ENCODE measurements around the gene ARHGAP28.

Gene ARHGAP28

DNA sequence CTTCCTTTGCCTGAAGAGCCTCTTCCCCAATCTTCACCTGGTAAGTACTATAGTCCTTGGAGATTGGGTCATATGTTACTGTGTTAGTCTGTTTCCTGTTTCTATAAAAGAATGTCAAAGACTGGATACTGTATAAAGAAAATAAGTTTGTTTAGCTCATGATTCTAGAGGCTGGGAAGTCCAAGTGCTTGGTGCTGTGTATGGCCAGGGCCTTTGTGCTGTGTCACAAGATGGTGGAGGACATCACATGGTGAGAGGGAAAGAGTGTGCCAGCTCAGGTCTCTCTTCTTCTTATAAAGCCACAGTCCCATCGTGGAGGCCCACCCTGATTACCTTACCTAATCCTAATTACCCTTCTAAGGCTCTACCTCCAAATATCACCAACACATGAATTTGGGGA, 20.9 kb downstream of the ARHGAP28 start:
- no peaks in the 10 kb centered on the region for H3K4me1 ChIP-seq (ENCODE audit: control insufficient read depth, low read length)
- H3K4me2 ChIP-seq (ENCODE audit: low read length): no peak overlapping the region
- H3K36me3 ChIP-seq (ENCODE audit: control insufficient read depth, low read length): no peaks in the 10 kb centered on the region
- no peak overlapping the region for H3K27ac ChIP-seq (ENCODE audit: low read depth, low read length)
- no peaks in the 10 kb centered on the region for H3F3A ChIP-seq (ENCODE audit: control insufficient read depth, insufficient read depth)
- no peaks in the 10 kb centered on the region for H3K9me2 ChIP-seq (replicated peaks; ENCODE audit: control insufficient read depth, low read length)
- H4K20me1 ChIP-seq (ENCODE audit: control insufficient read depth, insufficient read depth, low read depth, low read length): no peaks in the 10 kb centered on the region
- no peak overlapping the region for H3K4me3 ChIP-seq (ENCODE audit: low read length)
- no peaks in the 10 kb centered on the region for H3K9me3 ChIP-seq (ENCODE audit: control insufficient read depth, insufficient read depth, low read length)
- no peaks in the 10 kb centered on the region for H3K27me3 ChIP-seq (ENCODE audit: control insufficient read depth, low read length)
- TF ChIP-seq, protein P1, sequence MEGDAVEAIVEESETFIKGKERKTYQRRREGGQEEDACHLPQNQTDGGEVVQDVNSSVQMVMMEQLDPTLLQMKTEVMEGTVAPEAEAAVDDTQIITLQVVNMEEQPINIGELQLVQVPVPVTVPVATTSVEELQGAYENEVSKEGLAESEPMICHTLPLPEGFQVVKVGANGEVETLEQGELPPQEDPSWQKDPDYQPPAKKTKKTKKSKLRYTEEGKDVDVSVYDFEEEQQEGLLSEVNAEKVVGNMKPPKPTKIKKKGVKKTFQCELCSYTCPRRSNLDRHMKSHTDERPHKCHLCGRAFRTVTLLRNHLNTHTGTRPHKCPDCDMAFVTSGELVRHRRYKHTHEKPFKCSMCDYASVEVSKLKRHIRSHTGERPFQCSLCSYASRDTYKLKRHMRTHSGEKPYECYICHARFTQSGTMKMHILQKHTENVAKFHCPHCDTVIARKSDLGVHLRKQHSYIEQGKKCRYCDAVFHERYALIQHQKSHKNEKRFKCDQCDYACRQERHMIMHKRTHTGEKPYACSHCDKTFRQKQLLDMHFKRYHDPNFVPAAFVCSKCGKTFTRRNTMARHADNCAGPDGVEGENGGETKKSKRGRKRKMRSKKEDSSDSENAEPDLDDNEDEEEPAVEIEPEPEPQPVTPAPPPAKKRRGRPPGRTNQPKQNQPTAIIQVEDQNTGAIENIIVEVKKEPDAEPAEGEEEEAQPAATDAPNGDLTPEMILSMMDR (IDR thresholded peaks at IDR 0.05; ENCODE audit: low read depth, low read length, poor library complexity, severe bottlenecking): no peak
- TF ChIP-seq EZH2phosphoT487 (IDR thresholded peaks at IDR 0.05; ENCODE audit: borderline replicate concordance, low read length): no peak
- H3K79me2 ChIP-seq (ENCODE audit: control insufficient read depth, low read length): no peaks in the 10 kb centered on the region

DNA sequence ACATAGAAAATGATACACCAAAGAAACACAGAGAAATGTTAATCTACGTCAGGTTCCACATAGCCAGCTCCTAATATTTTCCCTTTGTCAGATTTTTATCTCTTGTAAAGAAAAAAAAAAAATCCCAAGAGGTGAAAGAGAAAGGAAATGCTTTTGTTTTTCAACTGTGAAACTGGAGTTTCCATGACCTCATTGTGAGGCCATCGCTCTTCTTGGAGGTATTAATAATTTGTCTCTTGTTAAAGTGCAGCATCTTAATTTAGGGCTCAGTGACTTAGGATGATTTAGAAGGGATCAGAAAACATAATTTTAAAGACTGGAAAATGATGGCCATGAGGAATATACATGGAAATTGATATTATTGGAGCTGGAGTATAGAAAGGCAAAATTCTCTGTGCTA, 21.7 kb downstream of the ARHGAP28 start:
- Histone ChIP-seq H3K27ac (ENCODE audit: low read depth, low read length) (no peak overlapping the region), H3K36me3 (ENCODE audit: control insufficient read depth, low read length) (no peaks in the 10 kb centered on the region), H3K9me3 (ENCODE audit: control insufficient read depth, insufficient read depth, low read length) (no peaks in the 10 kb centered on the region), H3F3A (ENCODE audit: control insufficient read depth, insufficient read depth) (no peaks in the 10 kb centered on the region), H3K4me3 (ENCODE audit: low read length) (no peak overlapping the region), H3K27me3 (ENCODE audit: control insufficient read depth, low read length) (no peaks in the 10 kb centered on the region), H3K4me1 (ENCODE audit: control insufficient read depth, low read length) (no peaks in the 10 kb centered on the region), H4K20me1 (ENCODE audit: control insufficient read depth, insufficient read depth, low read depth, low read length) (no peaks in the 10 kb centered on the region), H3K9me2 (replicated peaks; ENCODE audit: control insufficient read depth, low read length) (no peaks in the 10 kb centered on the region), H3K4me2 (ENCODE audit: low read length) (no peak overlapping the region), H3K79me2 (ENCODE audit: control insufficient read depth, low read length) (no peaks in the 10 kb centered on the region)
- TF ChIP-seq EZH2phosphoT487 (IDR thresholded peaks at IDR 0.05; ENCODE audit: borderline replicate concordance, low read length): no peak
- TF ChIP-seq, protein P1 (IDR thresholded peaks at IDR 0.05; ENCODE audit: low read depth, low read length, poor library complexity, severe bottlenecking): no peak

DNA sequence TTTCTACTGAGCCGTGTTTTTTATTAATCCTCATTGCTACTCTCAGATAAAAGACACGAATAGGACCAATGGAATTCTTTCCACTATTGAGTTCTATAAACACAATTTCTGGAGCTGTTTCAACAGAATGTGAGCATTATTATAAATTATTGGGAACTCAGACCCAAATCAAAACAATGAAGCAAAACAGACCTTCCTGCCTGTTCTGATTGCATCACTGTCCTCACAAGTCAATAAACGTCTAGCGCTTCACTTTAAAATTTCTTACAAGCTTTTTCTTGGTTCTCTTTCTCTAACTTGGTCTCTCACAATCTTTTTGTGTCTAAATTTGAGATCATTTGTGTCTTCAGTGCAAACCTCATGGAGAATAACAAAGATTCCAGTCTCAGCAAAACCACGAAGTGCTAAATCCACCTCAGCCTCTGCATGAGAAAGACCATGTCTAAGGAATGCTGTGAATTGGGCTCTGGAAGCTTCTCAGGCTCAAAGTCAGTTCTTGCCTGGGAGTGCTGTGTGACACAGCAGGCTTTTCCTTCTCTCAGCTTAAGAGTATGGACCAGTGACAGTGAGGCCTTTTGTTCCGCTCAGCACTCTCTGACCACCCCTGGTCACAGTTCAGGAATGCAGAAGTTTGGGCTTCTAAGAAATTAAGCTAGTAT, 22.8 kb downstream of the ARHGAP28 start:
- no peaks in the 10 kb centered on the region for H3K9me2 ChIP-seq (replicated peaks; ENCODE audit: control insufficient read depth, low read length)
- no peak overlapping the region for H3K4me2 ChIP-seq (ENCODE audit: low read length)
- H4K20me1 ChIP-seq (ENCODE audit: control insufficient read depth, insufficient read depth, low read depth, low read length): no peaks in the 10 kb centered on the region
- H3K36me3 ChIP-seq (ENCODE audit: control insufficient read depth, low read length): no peaks in the 10 kb centered on the region
- no peaks in the 10 kb centered on the region for H3F3A ChIP-seq (ENCODE audit: control insufficient read depth, insufficient read depth)
- H3K4me1 ChIP-seq (ENCODE audit: control insufficient read depth, low read length): no peaks in the 10 kb centered on the region
- no peak for TF ChIP-seq EZH2phosphoT487 (IDR thresholded peaks at IDR 0.05; ENCODE audit: borderline replicate concordance, low read length)
- TF ChIP-seq, protein P1 (IDR thresholded peaks at IDR 0.05; ENCODE audit: low read depth, low read length, poor library complexity, severe bottlenecking): no peak
- no peak overlapping the region for H3K4me3 ChIP-seq (ENCODE audit: low read length)
- H3K79me2 ChIP-seq (ENCODE audit: control insufficient read depth, low read length): no peaks in the 10 kb centered on the region
- no peaks in the 10 kb centered on the region for H3K9me3 ChIP-seq (ENCODE audit: control insufficient read depth, insufficient read depth, low read length)
- no peaks in the 10 kb centered on the region for H3K27me3 ChIP-seq (ENCODE audit: control insufficient read depth, low read length)
- no peak overlapping the region for H3K27ac ChIP-seq (ENCODE audit: low read depth, low read length)
